HAP-1 (cell line): ENCODE results near the gene ZNF101.
"Not testable (repeated sequence)": the region's sequence is repeated elsewhere in the genome, so short reads cannot be mapped to it uniquely, and the experiment has no call there.

Experiments used
- DNase-seq, 2 experiments: peaks; one replicate each; pipeline ENCODE4 v3.0.0-alpha.2; 2016 to 2020; ENCODE audit warnings: low spot score in 2 of 2
- H3K27me3 ChIP-seq: fragments of 250-450 bp; sonication (Bioruptor Pico); 2 replicates; pipeline ENCODE4 v1.5.1; 2020; ENCODE audit warnings: low read depth, mild to moderate bottlenecking, moderate library complexity
- H3K36me3 ChIP-seq: fragments of 250-450 bp; sonication (Bioruptor Pico); replicated peaks from 2 replicates; pipeline ENCODE4 v1.5.1; 2020; ENCODE audit warnings: mild to moderate bottlenecking
- H3K4me1 ChIP-seq: fragments of 250-450 bp; sonication (Bioruptor Pico); 2 replicates; pipeline ENCODE4 v1.5.1; 2020; ENCODE audit warnings: mild to moderate bottlenecking
- H3K4me3 ChIP-seq: fragments of 250-450 bp; sonication (Bioruptor Pico); 2 replicates; pipeline ENCODE4 v1.5.1; 2020; ENCODE audit warnings: mild to moderate bottlenecking, moderate library complexity
- H3K9me3 ChIP-seq: fragments of 250-450 bp; sonication (Bioruptor Pico); 2 replicates; pipeline ENCODE4 v1.5.1; 2020; ENCODE audit warnings: mild to moderate bottlenecking, moderate library complexity
- in situ Hi-C: fragments of 300-500 bp; cut with MboI; formaldehyde crosslinking; loops from 3 replicates; pipeline ENCODE4 v1.14.3; 2020; ENCODE audit warnings: low sequenced_read_pairs, inconsistent platforms, mixed read lengths

ZNF101 gene

GRCh38 chr19:19689023-19689422 lies 20.4 kb downstream of the ZNF101 start:
- H3K36me3 ChIP-seq, DNase-seq, in situ Hi-C loops, H3K4me3 ChIP-seq, H3K27me3 ChIP-seq, H3K9me3 ChIP-seq, H3K4me1 ChIP-seq: not testable (repeated sequence)

- H3K9me3 ChIP-seq: no peaks in the 10 kb centered on the region
- no peaks in the 10 kb centered on the region for H3K27me3 ChIP-seq
- H3K4me3 ChIP-seq: no peak overlapping the region
- H3K36me3 ChIP-seq: no peaks in the 10 kb centered on the region
- H3K4me1 ChIP-seq: no peaks in the 10 kb centered on the region
- DNase-seq: no peak
- in situ Hi-C loops: no loop called here
Measured at GRCh38 chr19:19691683-19692082, 23.0 kb downstream of the ZNF101 start.

GRCh38 chr19:19696386-19696785 lies 27.7 kb downstream of the ZNF101 start:
- no peaks in the 10 kb centered on the region for H3K9me3 ChIP-seq
- no peak for DNase-seq
- no peak overlapping the region for H3K4me3 ChIP-seq
- H3K4me1 ChIP-seq: no peaks in the 10 kb centered on the region
- H3K36me3 ChIP-seq: no peaks in the 10 kb centered on the region
- in situ Hi-C loops: no loop called here
- H3K27me3 ChIP-seq: no peaks in the 10 kb centered on the region

- no peaks in the 10 kb centered on the region for H3K27me3 ChIP-seq
- in situ Hi-C loops: no loop called here
- H3K36me3 ChIP-seq: no peaks in the 10 kb centered on the region
- DNase-seq: no peak
- no peak overlapping the region for H3K4me3 ChIP-seq
- no peaks in the 10 kb centered on the region; the same call in 1 of the 2 replicates for H3K9me3 ChIP-seq
- no peaks in the 10 kb centered on the region for H3K4me1 ChIP-seq
Measured at GRCh38 chr19:19697589-19697988, 28.9 kb downstream of the ZNF101 start.

GRCh38 chr19:19700493-19700892 lies 31.9 kb downstream of the ZNF101 start:
- H3K9me3 ChIP-seq, H3K27me3 ChIP-seq, H3K36me3 ChIP-seq, in situ Hi-C loops, H3K4me1 ChIP-seq, H3K4me3 ChIP-seq, DNase-seq: not testable (repeated sequence)

GRCh38 chr19:19704836-19705235 lies 36.2 kb downstream of the ZNF101 start:
- in situ Hi-C loops: no loop called here
- DNase-seq: no peak
- Histone ChIP-seq H3K9me3 (peaks cover 23% of the 10 kb centered on the region), H3K4me3 (no peak overlapping the region), H3K36me3 (no peaks in the 10 kb centered on the region), H3K27me3 (no peaks in the 10 kb centered on the region), H3K4me1 (no peaks in the 10 kb centered on the region)

GRCh38 chr19:19710506-19710905 lies 41.9 kb downstream of the ZNF101 start:
- Histone ChIP-seq H3K4me3 (no peak overlapping the region), H3K9me3 (peaks cover 64% of the 10 kb centered on the region), H3K27me3 (no peaks in the 10 kb centered on the region), H3K4me1 (no peaks in the 10 kb centered on the region), H3K36me3 (peaks cover 23% of the 10 kb centered on the region)
- DNase-seq: no peak
- in situ Hi-C loops: no loop called here

GRCh38 chr19:19711306-19711933 lies 42.8 kb downstream of the ZNF101 start:
- peaks cover 68% of the 10 kb centered on the region for H3K9me3 ChIP-seq
- DNase-seq: no peak
- in situ Hi-C loops: no loop called here

GRCh38 chr19:19711934-19712828 lies 43.5 kb downstream of the ZNF101 start:
- Histone ChIP-seq H3K4me3 (no peak overlapping the region), H3K4me1 (no peaks in the 10 kb centered on the region), H3K36me3 (peaks cover 23% of the 10 kb centered on the region), H3K9me3 (peaks cover 68% of the 10 kb centered on the region), H3K27me3 (no peaks in the 10 kb centered on the region)
- DNase-seq: no peak
- in situ Hi-C loops: no loop called here

More at GRCh38 chr19:19711306-19711933, 42.8 kb downstream of the ZNF101 start:
- Histone ChIP-seq H3K4me1 (no peaks in the 10 kb centered on the region), H3K27me3 (no peaks in the 10 kb centered on the region), H3K4me3 (no peak overlapping the region), H3K36me3 (peaks cover 23% of the 10 kb centered on the region)

- H3K36me3 ChIP-seq: no peaks in the 10 kb centered on the region
- DNase-seq: no peak
- H3K4me1 ChIP-seq: no peaks in the 10 kb centered on the region
- H3K9me3 ChIP-seq: peaks cover 42% of the 10 kb centered on the region
- in situ Hi-C loops: no loop called here
- H3K27me3 ChIP-seq: no peaks in the 10 kb centered on the region
- H3K4me3 ChIP-seq: no peak overlapping the region
Measured at GRCh38 chr19:19719798-19720197, 51.2 kb downstream of the ZNF101 start.

- H3K4me3 ChIP-seq: no peak overlapping the region
- DNase-seq: no peak
- H3K4me1 ChIP-seq: no peaks in the 10 kb centered on the region
- no peaks in the 10 kb centered on the region for H3K36me3 ChIP-seq
- in situ Hi-C loops: no loop called here
- H3K27me3 ChIP-seq: no peaks in the 10 kb centered on the region
- peaks cover 44% of the 10 kb centered on the region for H3K9me3 ChIP-seq
Measured at GRCh38 chr19:19721896-19722295, 53.3 kb downstream of the ZNF101 start.

- H3K4me3 ChIP-seq: peak within 1 kb of the TSS; percentile 80
- in situ Hi-C loops: loop anchor here (5.0 kb wide), 1 partner anchor 44 kb away; no protein-coding TSS in a partner anchor
- DNase-seq: peak; percentile 93 to 96
- peaks cover 18% of the 10 kb centered on the region for H3K9me3 ChIP-seq
- H3K36me3 ChIP-seq: no peaks in the 10 kb centered on the region; the same call in none of the 2 replicates
- H3K4me1 ChIP-seq: 0 out of 2 replicates have a peak, but pooled peaks cover 2% of the 10 kb centered on the region
- no peaks in the 10 kb centered on the region for H3K27me3 ChIP-seq
Measured at GRCh38 chr19:19732579-19733501, 64.2 kb downstream of the ZNF101 start, which contains the start of gene ZNF14. Gene ZNF14, minus strand, starts transcription at chr19:19733112. Its CDS starts 154 bp downstream, at chr19:19732958.
